Stimulated activated naive CD8-positive, alpha-beta T cell treated with anti-CD3 and anti-CD28 coated beads, Interleukin-15, Interleukin-2, amounts not matched to agents 100 ng/mL and 50 ng/mL, for 24 hours (primary cell): ENCODE data around the gene FUT7.
"Not testable (repeated sequence)": the region's sequence is repeated elsewhere in the genome, so short reads cannot be mapped to it uniquely, and the experiment has no call there.

Experiments used
- H3K27ac Mint-ChIP-seq: one replicate; pipeline ENCODE4 v1.8.0; 2021; ENCODE audit warnings: mild to moderate bottlenecking, mixed read lengths
- H3K27me3 Mint-ChIP-seq: one replicate; pipeline ENCODE4 v1.8.0; 2021; ENCODE audit warnings: mixed read lengths
- H3K36me3 Mint-ChIP-seq: one replicate; pipeline ENCODE4 v1.8.0; 2021; ENCODE audit warnings: low read depth, mixed read lengths
- H3K4me1 Mint-ChIP-seq: one replicate; pipeline ENCODE4 v1.8.0; 2021; ENCODE audit warnings: low read depth, mixed read lengths
- H3K4me3 Mint-ChIP-seq: one replicate; pipeline ENCODE4 v1.8.0; 2021; ENCODE audit warnings: mild to moderate bottlenecking, mixed read lengths
- H3K9me3 Mint-ChIP-seq: one replicate; pipeline ENCODE4 v1.8.0; 2021; ENCODE audit warnings: mixed read lengths

FUT7 gene

DNA sequence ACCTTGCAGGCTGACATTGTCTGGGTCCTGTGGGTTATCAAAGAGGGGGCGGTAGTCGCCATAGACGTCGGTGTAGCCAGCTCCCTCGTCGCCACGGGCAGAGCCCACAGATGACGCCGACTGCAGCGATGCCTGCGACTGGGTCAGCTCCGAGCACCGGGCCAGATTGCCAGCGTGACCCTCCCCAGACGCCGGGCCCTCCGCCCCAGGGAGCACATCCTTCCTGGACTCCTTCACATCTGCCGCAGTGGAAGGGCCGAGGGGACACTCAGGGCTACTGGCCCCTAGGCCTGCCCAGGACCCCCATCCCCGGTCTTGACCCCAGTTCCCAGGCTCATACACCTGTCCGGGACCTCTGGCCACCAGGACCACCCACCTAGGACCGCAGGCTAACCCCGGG lies 17.7 kb downstream of the FUT7 start:
- Mint-ChIP-seq H3K4me1 (no peaks in the 10 kb centered on the region), H3K27me3 (no peaks in the 10 kb centered on the region), H3K27ac (no peak overlapping the region), H3K36me3 (peaks cover 4% of the 10 kb centered on the region), H3K4me3 (no peak overlapping the region), H3K9me3 (no peaks in the 10 kb centered on the region)

DNA sequence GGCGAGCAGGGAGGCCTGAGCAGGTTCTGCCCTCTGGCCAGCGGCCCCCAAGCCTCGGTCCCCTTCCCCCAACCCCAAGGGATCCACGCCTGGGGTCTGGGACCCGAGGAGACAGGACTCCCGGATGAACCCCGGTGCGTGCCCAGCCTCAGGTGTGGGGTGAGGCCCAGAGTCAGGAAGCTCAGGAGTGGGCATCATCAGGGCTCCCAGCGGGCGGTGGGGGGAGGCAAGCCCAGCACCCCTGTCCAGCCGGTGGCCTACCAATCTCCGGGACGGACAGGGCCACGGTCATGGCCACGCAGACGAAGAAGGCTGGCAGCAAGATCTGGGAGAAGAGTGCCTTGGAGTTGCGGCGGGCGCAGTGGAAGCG lies 18.3 kb downstream of the FUT7 start:
- Mint-ChIP-seq H3K36me3 (peaks cover 4% of the 10 kb centered on the region), H3K4me3 (no peak overlapping the region), H3K27me3 (no peaks in the 10 kb centered on the region), H3K27ac (no peak overlapping the region), H3K4me1 (no peaks in the 10 kb centered on the region), H3K9me3 (no peaks in the 10 kb centered on the region)

DNA sequence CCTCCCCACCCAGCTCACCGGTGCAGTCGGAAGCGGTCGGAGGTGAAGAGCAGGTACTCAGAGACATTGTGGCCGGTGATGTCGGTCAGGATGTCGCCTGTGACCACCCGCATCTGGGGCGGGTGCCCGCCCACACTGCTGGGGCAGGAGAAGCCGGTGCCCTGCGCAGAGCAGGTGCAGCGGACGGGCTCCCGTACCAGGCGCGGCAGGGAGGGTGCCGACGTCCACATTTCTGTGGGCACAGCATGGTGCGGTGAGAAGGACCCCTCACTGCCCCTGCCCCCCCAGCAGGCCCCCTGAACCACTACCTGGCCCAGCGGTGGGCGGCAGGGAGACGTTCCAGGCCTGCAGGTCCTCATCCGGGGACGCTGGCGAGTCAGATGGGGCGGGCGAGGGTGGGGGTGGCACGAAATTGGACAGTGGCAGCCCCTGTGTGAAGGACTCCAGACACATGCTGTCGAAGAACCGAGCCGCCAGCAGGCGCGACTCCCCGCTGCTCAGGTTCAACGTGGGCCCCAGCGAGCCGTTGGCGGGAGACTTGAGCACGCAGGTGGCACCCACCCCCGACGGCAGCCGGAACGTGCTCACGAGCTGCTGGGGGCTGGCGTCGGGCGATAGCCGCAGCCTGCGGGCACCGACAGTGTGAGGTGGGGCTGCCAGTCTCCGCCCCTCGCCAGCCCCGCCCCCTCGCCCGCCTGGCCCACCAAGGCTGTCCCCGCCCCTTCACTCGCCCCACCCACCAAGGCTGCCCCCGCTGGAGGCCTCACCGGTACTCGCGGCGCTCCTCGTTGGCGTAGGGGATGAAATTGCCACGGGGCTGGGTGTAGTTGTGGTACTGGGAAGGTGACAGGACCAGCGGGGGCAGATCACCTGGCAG lies 19.0 kb downstream of the FUT7 start:
- no peaks in the 10 kb centered on the region for H3K4me1 Mint-ChIP-seq
- no peak overlapping the region for H3K27ac Mint-ChIP-seq
- H3K36me3 Mint-ChIP-seq, result peaks cover 4% of the 10 kb centered on the region
- H3K27me3 Mint-ChIP-seq, result no peaks in the 10 kb centered on the region
- no peaks in the 10 kb centered on the region for H3K9me3 Mint-ChIP-seq
- no peak overlapping the region for H3K4me3 Mint-ChIP-seq

DNA sequence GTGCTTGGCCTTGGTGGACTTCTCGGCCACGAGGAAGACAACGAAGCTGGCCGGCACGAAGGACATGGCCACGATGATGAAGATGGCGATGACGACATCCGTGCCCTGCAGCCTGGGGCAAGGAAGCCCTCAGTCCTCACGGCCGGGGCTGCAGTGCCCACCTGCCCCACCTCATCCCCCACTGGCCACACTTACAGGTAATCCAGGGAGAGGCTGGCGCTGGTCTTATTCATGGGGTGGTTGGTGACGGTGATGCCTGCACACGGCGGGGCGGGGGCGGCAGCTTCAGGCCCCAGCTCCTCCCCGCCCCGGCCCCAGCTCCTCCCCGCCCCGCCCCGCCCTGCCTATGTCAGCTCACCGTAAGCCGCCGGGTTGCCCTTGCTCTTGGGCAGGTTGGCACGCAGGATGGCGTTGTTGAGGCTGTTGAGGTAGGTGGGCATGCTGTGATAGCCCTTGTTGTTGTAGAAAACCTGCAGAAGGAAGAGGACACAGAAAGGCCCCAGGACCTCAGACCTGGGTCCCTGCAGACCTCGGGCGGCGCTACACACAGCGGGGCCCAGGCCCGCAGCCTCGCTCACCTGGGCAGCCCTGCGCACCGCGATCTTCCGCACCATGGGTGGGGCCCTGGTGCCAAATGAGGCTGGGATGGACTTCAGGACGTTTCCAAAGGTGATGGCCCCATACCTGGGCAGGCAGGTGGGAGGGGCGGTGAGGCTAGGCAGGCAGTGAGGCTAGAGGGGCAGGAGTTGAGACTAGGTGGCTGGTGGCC lies 19.8 kb downstream of the FUT7 start:
- H3K36me3 Mint-ChIP-seq, result peaks cover 4% of the 10 kb centered on the region
- H3K4me3 Mint-ChIP-seq, result no peak overlapping the region
- no peaks in the 10 kb centered on the region for H3K4me1 Mint-ChIP-seq
- H3K27me3 Mint-ChIP-seq, result no peaks in the 10 kb centered on the region
- H3K27ac Mint-ChIP-seq, result no peak overlapping the region
- H3K9me3 Mint-ChIP-seq, result no peaks in the 10 kb centered on the region

DNA sequence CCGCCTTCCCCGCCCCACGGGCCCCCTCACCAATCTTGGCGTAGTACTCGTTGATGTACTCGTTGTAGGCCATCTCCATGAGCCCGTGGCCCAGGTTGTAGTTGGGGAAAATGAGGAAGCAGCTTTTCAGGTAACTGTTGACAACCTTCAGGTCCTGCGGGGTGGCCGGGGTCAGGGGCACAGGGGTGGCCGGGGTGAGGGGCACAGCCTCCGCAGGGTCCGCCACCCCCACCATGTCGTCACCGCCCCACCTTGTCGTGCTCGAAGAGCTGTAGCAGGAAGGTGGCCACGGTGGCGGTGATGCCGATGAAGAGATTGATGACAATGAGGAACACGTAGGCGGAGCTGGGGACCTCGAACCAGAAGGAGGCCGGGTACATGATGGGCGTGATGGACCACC lies 20.7 kb downstream of the FUT7 start:
- no peak overlapping the region for H3K4me3 Mint-ChIP-seq
- no peak overlapping the region for H3K27ac Mint-ChIP-seq
- H3K27me3 Mint-ChIP-seq, result no peaks in the 10 kb centered on the region
- H3K9me3 Mint-ChIP-seq, result no peaks in the 10 kb centered on the region
- H3K4me1 Mint-ChIP-seq, result peaks cover 5% of the 10 kb centered on the region
- H3K36me3 Mint-ChIP-seq, result no peaks in the 10 kb centered on the region

DNA sequence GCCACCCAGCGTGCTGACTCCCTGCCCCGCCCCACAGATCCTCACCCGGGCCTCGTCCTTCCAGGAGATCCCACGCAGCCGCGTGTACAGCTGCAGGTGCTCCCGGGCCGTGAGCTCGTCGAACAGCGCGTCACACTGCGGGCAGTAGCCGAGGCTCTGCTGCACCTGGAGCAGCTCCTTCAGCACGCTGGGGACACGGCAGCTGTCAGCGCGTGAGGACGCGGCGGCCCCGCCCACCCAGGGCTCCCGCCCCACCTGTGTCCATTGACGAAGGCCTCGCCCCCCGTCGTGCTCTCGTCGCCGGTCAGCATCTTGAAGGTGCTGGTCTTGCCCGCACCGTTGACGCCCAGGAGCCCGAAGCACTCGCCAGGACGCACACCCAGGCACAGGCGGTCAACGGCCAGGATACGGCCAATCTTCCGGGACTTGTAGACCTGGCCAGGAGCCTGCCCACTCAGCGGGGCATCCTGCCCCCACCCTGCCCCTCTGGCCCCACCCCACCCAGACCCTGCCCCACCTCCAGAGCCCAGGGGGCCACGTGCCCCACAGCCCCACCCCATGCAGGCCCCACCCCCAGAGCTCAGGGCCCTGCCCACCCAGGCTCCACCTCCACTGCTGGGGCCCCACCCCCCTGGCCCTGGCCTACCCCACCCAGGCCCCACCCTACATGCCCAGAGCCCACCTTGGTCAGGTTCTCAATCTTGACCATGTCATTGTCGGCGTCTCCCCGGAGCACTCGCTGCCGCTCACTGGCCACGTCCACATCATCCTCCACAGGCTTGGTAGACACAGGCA lies 21.8 kb downstream of the FUT7 start:
- Mint-ChIP-seq H3K27ac (no peak overlapping the region), H3K4me1 (peaks cover 11% of the 10 kb centered on the region), H3K9me3 (no peaks in the 10 kb centered on the region), H3K4me3 (no peak overlapping the region), H3K27me3 (no peaks in the 10 kb centered on the region), H3K36me3 (no peaks in the 10 kb centered on the region)

DNA sequence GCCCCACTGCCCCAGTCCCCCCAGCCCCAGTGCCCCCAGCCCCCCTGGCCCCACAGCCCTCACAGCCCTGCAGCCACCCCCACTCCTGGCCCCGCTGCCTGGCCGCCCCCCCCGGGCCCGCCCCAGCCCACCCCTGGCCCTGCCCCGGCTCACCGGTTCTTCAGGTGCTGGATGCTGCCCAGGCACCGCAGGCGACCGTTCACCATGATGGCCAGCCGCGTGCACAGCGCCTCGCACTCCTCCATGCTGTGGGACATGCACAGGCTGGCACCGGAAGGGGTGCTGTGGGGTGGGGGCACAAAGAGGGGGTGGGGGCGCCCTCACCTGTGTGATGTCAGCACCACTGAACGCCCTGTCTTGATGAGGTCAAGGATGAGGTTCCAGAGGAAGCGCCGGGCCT lies 22.7 kb downstream of the FUT7 start:
- H3K27me3 Mint-ChIP-seq, result no peaks in the 10 kb centered on the region
- no peak overlapping the region for H3K4me3 Mint-ChIP-seq
- H3K4me1 Mint-ChIP-seq, result peaks cover 11% of the 10 kb centered on the region
- H3K36me3 Mint-ChIP-seq, result no peaks in the 10 kb centered on the region
- no peaks in the 10 kb centered on the region for H3K9me3 Mint-ChIP-seq
- H3K27ac Mint-ChIP-seq, result no peak overlapping the region

DNA sequence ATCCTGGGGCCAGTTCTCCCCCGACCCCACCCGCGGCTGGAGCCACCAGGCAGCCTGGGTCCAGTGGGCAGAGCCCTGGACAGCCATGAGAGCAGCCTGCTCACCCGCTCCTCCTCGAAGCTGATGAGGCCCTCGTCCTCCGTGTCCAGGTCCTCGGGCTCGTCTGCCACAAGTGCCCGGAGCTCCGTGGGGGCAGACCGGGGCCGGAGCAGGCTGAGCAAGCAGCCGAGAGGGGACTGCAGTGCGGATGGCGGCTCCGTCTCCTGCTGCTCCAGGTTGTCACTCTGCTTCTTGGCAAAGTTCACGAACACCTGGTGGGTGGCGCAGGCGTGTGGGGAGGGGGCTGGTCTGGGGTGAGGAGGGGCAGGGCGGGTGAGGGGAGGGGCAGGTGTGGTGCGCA lies 23.6 kb downstream of the FUT7 start:
- H3K4me1 Mint-ChIP-seq, result peaks cover 11% of the 10 kb centered on the region
- H3K36me3 Mint-ChIP-seq, result no peaks in the 10 kb centered on the region
- H3K27ac Mint-ChIP-seq, result no peak overlapping the region
- no peaks in the 10 kb centered on the region for H3K27me3 Mint-ChIP-seq
- H3K9me3 Mint-ChIP-seq, result no peaks in the 10 kb centered on the region
- no peak overlapping the region for H3K4me3 Mint-ChIP-seq

DNA sequence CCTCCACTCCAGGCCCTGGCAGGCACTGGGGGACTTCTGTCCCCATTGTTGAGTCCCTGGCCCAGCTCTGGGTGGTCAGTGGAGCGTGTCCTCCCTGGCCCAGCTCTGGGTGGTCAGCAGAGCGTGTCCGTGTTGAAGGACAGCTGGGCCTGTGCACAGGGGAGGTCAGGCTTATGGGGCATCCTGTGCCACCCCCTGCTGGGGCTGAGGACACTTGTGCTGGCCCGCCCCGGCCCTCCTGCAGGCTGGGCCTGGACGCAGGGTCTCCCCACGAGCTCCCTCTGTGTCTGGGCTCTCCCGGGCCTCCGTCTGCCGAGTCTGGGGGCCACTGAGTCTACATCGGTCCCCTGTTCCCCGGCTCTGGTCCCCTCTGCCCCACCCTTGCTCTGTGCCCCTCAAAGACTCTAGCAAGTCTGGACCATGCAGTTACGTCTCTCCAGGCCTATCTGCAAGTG lies 24.0 kb downstream of the FUT7 start:
- Mint-ChIP-seq H3K27ac (no peak overlapping the region), H3K9me3 (no peaks in the 10 kb centered on the region), H3K4me1 (peaks cover 11% of the 10 kb centered on the region), H3K4me3 (no peak overlapping the region), H3K27me3 (no peaks in the 10 kb centered on the region), H3K36me3 (no peaks in the 10 kb centered on the region)

DNA sequence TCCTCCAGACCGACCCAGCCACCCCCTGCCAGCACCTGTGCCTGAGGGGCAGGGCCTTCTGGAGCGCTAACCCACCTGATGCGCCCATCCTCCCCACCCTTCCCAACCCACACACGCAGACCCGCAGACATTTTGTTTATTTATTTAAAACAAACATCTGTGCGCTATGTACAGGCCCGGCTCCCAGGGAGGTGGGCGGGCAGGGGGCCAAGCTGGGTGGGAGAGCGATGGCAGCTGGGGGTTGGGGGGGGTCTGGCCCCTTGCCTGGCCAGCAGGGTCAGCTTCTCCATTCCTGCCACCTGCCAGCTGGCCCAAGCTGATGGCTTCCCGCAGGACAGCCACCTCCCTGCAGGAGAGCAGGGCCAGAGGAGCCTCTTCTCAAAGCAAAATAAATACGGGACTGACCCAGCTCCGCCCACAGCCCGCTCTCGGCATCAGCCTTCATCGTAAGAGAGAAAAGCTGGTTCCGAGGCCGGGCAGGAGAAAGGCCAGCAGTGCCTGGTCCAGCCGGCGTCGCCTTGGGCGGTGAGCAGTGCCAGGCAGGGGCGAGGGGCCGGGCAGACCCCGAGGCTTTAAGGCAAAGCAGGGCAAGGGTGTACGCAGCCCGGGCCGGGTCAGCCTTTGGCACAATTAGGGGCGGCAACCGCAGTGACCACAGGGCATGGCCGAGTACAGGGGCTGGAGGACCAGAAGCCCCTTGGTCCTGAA lies 24.6 kb downstream of the FUT7 start:
- Mint-ChIP-seq H3K27me3 (no peaks in the 10 kb centered on the region), H3K4me3 (no peak overlapping the region), H3K27ac (no peak overlapping the region), H3K9me3 (no peaks in the 10 kb centered on the region), H3K36me3 (no peaks in the 10 kb centered on the region), H3K4me1 (peaks cover 11% of the 10 kb centered on the region)

DNA sequence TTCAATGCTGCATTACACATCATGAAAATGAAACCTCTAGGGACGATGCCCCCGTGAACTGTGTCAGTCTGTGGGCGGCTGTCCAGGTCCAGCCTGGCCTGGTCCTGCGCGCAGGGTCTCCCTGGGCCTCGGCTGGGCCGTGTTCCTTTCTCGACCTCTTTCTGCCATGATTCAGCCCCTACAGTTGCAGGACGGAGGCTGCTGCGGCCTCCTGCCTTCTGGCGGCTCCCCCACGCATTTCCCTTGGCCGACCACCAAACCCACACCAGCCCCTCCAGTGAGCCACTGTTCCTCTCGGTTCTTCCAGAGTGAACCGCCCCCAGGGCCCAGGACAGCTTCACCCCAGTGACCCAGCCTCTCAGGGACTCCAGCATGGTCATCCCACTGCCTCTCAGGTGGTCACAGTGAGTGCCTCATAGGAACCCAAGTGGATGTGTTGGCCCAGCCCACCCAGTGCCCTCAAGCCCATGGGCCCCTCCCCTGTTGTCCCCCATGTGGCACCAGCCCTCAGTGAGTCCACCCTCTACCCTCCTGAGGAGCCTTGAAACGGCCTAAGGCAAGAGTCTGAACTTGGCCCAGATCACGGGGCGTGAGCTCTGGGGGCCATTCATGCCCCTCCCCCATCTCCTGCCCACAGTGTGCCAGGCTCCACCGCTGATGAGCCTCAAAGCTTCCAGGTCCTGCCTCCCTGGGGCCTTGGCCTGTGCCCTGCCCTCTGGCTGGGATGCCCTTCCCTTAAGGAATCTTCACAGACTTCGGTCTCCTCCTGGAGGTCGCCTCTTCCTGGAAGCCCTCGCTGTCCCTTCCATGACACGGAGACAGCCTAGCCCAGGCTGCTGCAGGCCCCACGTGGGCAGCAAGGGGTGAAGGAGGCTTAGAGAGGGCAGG lies 25.5 kb downstream of the FUT7 start:
- H3K4me1 Mint-ChIP-seq, result peaks cover 11% of the 10 kb centered on the region
- H3K27me3 Mint-ChIP-seq, result no peaks in the 10 kb centered on the region
- H3K9me3 Mint-ChIP-seq, result no peaks in the 10 kb centered on the region
- H3K4me3 Mint-ChIP-seq, result no peak overlapping the region
- H3K36me3 Mint-ChIP-seq, result no peaks in the 10 kb centered on the region
- H3K27ac Mint-ChIP-seq, result peak overlapping the region; percentile 36

DNA sequence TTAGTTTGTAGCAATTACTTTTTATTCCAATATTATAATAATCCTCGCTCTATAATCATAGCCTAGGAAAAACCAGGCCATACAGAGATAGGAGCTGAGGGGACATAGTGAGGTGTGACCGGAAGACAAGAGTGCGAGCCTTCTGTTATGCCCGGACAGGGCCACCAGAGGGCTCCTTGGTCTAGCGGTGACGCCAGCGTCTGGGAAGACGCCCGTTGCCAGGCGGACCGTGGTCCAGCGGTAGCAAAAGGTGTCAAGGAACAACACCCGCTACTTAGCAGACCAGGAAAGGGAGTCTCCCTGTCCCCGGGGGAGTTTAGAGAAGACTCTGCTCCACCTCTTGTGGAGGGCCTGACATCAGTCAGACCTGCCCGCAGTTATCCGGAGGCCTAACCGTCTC lies 27.6 kb downstream of the FUT7 start:
- H3K9me3 Mint-ChIP-seq, H3K27me3 Mint-ChIP-seq, H3K4me3 Mint-ChIP-seq, H3K36me3 Mint-ChIP-seq, H3K27ac Mint-ChIP-seq: not testable (repeated sequence)
- peaks cover 24% of the 10 kb centered on the region for H3K4me1 Mint-ChIP-seq

DNA sequence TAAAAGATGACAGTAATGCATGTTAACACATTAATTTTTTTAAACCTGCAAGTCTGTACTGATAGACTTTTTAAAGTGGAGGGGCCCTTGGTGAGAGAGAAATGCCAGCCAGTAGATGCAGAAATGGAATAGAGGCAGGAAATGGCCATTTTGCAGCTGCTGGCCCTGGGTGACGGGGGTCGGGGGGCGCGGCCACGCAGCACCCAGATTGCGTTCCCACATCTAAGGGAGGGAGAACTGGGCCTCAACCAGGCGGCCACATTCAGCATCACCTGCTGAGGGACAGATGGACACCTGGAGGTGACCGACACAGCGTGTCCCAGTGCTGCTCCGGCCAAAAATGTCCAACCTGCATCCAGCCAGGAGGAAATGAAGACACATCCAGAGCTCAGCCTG lies 29.2 kb downstream of the FUT7 start:
- no peak overlapping the region for H3K4me3 Mint-ChIP-seq
- no peaks in the 10 kb centered on the region for H3K36me3 Mint-ChIP-seq
- H3K27me3 Mint-ChIP-seq, result no peaks in the 10 kb centered on the region
- H3K4me1 Mint-ChIP-seq, result peaks cover 37% of the 10 kb centered on the region
- no peak overlapping the region for H3K27ac Mint-ChIP-seq
- no peaks in the 10 kb centered on the region for H3K9me3 Mint-ChIP-seq
